Sigmoid colon (tissue), 7 donors: ENCODE data around the gene STAB1. TPM values are rescaled to one million over a fixed set of nuclear protein-coding genes. Genes with fewer than 3 reads are reported as not detected.

Experiments
- DNase-seq: peaks from one replicate; pipeline ENCODE4 v3.0.0-alpha.2; 2019
- H3K27ac ChIP-seq, 4 donors: fragments of 200-600 bp; sonication (generic); one replicate each; pipeline ENCODE4 v1.5.1; 2016 to 2019; ENCODE audit warnings: mild to moderate bottlenecking in 1 of 4
- H3K27me3 ChIP-seq, 3 donors: fragments of 200-600 bp; sonication (generic); one replicate each; pipeline ENCODE4 v1.5.1; 2019; ENCODE audit warnings: mild to moderate bottlenecking in 1 of 3
- H3K36me3 ChIP-seq, 4 donors: fragments of 200-600 bp; sonication (generic); one replicate each; pipeline ENCODE4 v1.5.1; 2016 to 2019
- H3K4me1 ChIP-seq, 4 donors: fragments of 200-600 bp; sonication (generic); one replicate each; pipeline ENCODE4 v1.5.1; 2017 to 2019
- H3K4me3 ChIP-seq, 4 donors: fragments of 200-600 bp; sonication (generic); one replicate each; pipeline ENCODE4 v1.5.1; 2017 to 2019; ENCODE audit warnings: mild to moderate bottlenecking in 2 of 4, moderate library complexity in 1 of 4
- H3K9me3 ChIP-seq, 4 donors: fragments of 200-600 bp in 3 of 4; sonication (generic) in 3 of 4; one replicate each; pipeline versions ENCODE4 v1.5.1 to v1.6.1; 2013 to 2019
- CTCF ChIP-seq, 4 experiments: fragments of 450-650 bp in 3 of 4; fragments of 200-600 bp in 1 of 4; IDR thresholded peaks; one replicate each; pipeline ENCODE4 v1.5.1; 2016 to 2019; ENCODE audit warnings: antibody characterized with exemption in 4 of 4, mild to moderate bottlenecking in 3 of 4, moderate library complexity in 2 of 4
- EP300 ChIP-seq, 4 donors: sonication (generic); formaldehyde crosslinking; IDR thresholded peaks; one replicate each; pipeline ENCODE4 v1.6.1; 2017; ENCODE audit warnings: antibody characterized with exemption in 4 of 4
- POLR2A ChIP-seq, 2 donors: fragments of 450-650 bp; IDR thresholded peaks; one replicate each; pipeline ENCODE4 v1.6.1; 2016; ENCODE audit warnings: antibody characterized with exemption in 2 of 2, mild to moderate bottlenecking in 2 of 2, moderate library complexity in 2 of 2
- POLR2AphosphoS5 ChIP-seq, 4 donors: sonication (generic); formaldehyde crosslinking; IDR thresholded peaks; one replicate each; pipeline ENCODE4 v1.6.1; 2017; ENCODE audit warnings: antibody characterized with exemption in 4 of 4
- WGBS, 2 donors: extraction: QIAGEN DNeasy Blood & Tissue Kit; methylation state at CpG; one replicate each; pipeline ENCODE4 v1.1.7; 2013; 5-methylcytosine and 5-hydroxymethylcytosine counted together
- intact Hi-C: fragments of 100-400 bp; cut with DNase I; formaldehyde crosslinking; loops from one replicate; pipeline ENCODE4 v1.15.1; 2023
- polyA plus RNA-seq, 3 donors: library from polyadenylated mRNA; stranded (reverse); fragments of 200-250 nt; gene quantifications; one replicate each; pipeline ENCODE4 v1.2.3, GENCODE V29; 2013
- total RNA-seq, 4 donors: library from RNA; depleted of rRNA; stranded (reverse); fragments of >200 nt; gene quantifications; one replicate each; pipeline ENCODE4 v1.1.0, GENCODE V29; 2016
- donor health status: healthy with polysubstance abuse.
- donor health status: Bipolar disorder and iron deficiency.
- donor health status: healthy.

The STAB1 gene
- total and polyA plus RNA-seq, 7 donors, result 18.0 to 138 (median 92.0) TPM

GRCh38 chr3:52487050-52487787, 7.9 kb upstream of the STAB1 start:
- intact Hi-C loops, result no loop called here
- H3K4me1 ChIP-seq, result peaks cover 0 to 37% (median 33%) of the 10 kb centered on the region in 4 donors

DNA sequence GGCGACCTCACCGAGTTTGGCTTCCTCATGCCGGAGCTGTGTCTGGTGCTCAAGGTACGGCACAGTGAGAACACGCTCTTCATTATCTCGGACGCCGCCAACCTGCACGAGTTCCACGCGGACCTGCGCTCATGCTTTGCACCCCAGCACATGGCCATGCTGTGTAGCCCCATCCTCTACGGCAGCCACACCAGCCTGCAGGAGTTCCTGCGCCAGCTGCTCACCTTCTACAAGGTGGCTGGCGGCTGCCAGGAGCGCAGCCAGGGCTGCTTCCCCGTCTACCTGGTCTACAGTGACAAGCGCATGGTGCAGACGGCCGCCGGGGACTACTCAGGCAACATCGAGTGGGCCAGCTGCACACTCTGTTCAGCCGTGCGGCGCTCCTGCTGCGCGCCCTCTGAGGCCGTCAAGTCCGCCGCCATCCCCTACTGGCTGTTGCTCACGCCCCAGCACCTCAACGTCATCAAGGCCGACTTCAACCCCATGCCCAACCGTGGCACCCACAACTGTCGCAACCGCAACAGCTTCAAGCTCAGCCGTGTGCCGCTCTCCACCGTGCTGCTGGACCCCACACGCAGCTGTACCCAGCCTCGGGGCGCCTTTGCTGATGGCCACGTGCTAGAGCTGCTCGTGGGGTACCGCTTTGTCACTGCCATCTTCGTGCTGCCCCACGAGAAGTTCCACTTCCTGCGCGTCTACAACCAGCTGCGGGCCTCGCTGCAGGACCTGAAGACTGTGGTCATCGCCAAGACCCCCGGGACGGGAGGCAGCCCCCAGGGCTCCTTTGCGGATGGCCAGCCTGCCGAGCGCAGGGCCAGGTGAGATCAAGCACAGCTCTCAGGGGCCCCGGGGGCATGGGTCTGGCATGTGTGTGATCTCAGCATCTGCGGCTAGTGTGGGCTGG, 7.1 kb upstream of the STAB1 start:
- Histone ChIP-seq H3K4me1 (peaks cover 0 to 33% (median 27%) of the 10 kb centered on the region in 4 donors), H3K4me3 (no peak overlapping the region), H3K27me3 (no peaks in the 10 kb centered on the region), H3K9me3 (no peaks in the 10 kb centered on the region), H3K36me3 (peaks cover 53 to 82% (median 70%) of the 10 kb centered on the region in 4 donors), H3K27ac (no peak overlapping the region)
- WGBS, 2 donors, result 97% methylated on average over 59 of the region's 59 CpGs
- TF ChIP-seq EP300 (IDR thresholded peaks at IDR 0.05) (no peak), CTCF (IDR thresholded peaks at IDR 0.05) (no peak), POLR2AphosphoS5 (IDR thresholded peaks at IDR 0.05) (no peak), POLR2A (IDR thresholded peaks at IDR 0.05) (no peak)
- DNase-seq, result no peak
- intact Hi-C loops, result no loop called here

More at GRCh38 chr3:52487050-52487787, 7.9 kb upstream of the STAB1 start:
- H3K4me3 ChIP-seq, result no peak overlapping the region
- H3K27ac ChIP-seq, result no peak overlapping the region
- no peak for TF ChIP-seq EP300 (IDR thresholded peaks at IDR 0.05)
- TF ChIP-seq POLR2AphosphoS5 (IDR thresholded peaks at IDR 0.05), result no peak
- TF ChIP-seq POLR2A (IDR thresholded peaks at IDR 0.05), result no peak
- TF ChIP-seq CTCF (IDR thresholded peaks at IDR 0.05), result no peak
- H3K9me3 ChIP-seq, result no peaks in the 10 kb centered on the region
- H3K36me3 ChIP-seq, result peaks cover 56 to 82% (median 62%) of the 10 kb centered on the region in 4 donors
- 94 to 95% methylated on average over 31 of the region's 31 CpGs for WGBS, 2 donors
- no peak for DNase-seq
- no peaks in the 10 kb centered on the region for H3K27me3 ChIP-seq

DNA sequence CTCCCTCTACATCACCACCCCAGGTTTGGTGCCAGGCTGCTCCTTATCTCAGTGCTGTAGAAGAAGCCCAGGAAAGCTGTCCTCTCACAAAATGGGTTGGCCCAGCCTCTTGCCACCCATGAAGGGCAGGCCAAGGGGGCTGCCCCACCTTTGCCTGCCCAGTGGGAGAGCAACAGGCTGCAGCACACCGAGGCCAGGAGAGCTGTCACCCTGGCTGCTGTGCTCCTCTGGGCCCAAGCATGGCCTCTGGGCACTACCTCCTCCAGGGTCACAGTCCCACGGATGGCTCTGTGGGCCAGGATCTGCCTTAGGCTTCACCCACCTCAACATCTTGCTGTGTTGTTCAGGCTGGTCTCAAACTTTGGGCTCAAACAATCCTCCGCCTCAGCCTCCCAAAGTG, 6.4 kb upstream of the STAB1 start:
- Histone ChIP-seq H3K9me3 (no peaks in the 10 kb centered on the region), H3K4me1 (peaks cover 0 to 26% (median 22%) of the 10 kb centered on the region in 4 donors), H3K4me3 (no peak overlapping the region), H3K36me3 (peaks cover 53 to 86% (median 71%) of the 10 kb centered on the region in 4 donors), H3K27ac (no peak overlapping the region), H3K27me3 (no peaks in the 10 kb centered on the region)
- WGBS, 2 donors, result 94 to 95% methylated on average over 3 of the region's 3 CpGs
- TF ChIP-seq EP300 (IDR thresholded peaks at IDR 0.05), result no peak
- no peak for TF ChIP-seq POLR2AphosphoS5 (IDR thresholded peaks at IDR 0.05)
- no peak for TF ChIP-seq CTCF (IDR thresholded peaks at IDR 0.05)
- TF ChIP-seq POLR2A (IDR thresholded peaks at IDR 0.05), result no peak
- DNase-seq, result no peak
- intact Hi-C loops, result no loop called here

DNA sequence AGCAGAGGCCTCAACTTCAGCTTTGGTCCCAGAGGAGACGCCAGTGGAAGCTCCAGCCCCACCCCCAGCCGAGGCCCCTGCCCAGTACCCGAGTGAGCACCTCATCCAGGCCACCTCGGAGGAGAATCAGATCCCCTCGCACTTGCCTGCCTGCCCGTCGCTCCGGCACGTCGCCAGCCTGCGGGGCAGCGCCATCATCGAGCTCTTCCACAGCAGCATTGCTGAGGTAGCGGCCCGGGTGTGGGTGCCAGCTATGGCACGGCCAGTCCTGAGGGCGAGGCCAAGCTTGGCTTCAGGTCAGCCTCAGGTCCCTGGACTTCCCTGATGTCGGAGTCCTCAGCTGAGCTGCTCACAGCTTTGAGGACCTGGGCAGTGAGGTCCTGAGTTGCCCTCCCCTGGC, 5.7 kb upstream of the STAB1 start:
- Histone ChIP-seq H3K4me3 (no peak overlapping the region), H3K27ac (no peak overlapping the region), H3K27me3 (no peaks in the 10 kb centered on the region), H3K36me3 (peaks cover 53 to 86% (median 71%) of the 10 kb centered on the region in 4 donors), H3K4me1 (peaks cover 0 to 24% (median 16%) of the 10 kb centered on the region in 4 donors), H3K9me3 (no peaks in the 10 kb centered on the region)
- TF ChIP-seq POLR2A (IDR thresholded peaks at IDR 0.05) (no peak), POLR2AphosphoS5 (IDR thresholded peaks at IDR 0.05) (no peak), CTCF (IDR thresholded peaks at IDR 0.05) (no peak), EP300 (IDR thresholded peaks at IDR 0.05) (no peak)
- intact Hi-C loops, result no loop called here
- no peak for DNase-seq
- 93 to 96% methylated on average over 18 of the region's 18 CpGs for WGBS, 2 donors
